Measurements from ENCODE around the gene N4BP2L2.

DNA sequence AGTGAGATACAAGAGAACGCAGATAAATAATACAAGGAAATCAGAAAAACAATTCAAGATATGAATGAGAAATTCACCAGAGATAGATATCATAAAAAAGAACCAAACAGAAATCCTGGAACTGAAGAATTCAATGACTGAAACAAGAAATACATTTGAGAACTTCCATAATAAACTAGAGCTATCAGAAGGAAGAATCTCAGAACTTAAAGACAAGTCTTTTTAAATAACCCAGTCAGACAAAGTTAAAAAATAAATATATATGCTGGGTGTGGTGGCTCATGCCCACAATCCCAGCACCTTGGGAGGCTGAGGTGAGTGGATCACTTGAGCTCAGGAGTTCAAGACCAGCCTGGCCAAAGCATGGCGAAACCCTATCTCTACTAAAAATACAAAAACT is 82.0 kb downstream of the N4BP2L2 start:
- TF ChIP-seq ZNF331 (CRISPR knock-in tag; IDR thresholded peaks at IDR 0.05; ENCODE audit: low read depth) (no peak), POLR2AphosphoS5 (IDR thresholded peaks at IDR 0.05; ENCODE audit: low read depth) (no peak), ZNF114 (CRISPR knock-in tag; IDR thresholded peaks at IDR 0.05) (no peak), CREB1 (CRISPR knock-in tag; IDR thresholded peaks at IDR 0.05; ENCODE audit: low read depth) (no peak), EZH2 (IDR thresholded peaks at IDR 0.05; ENCODE audit: low read depth, unreplicated experiment) (no peak), EZH2phosphoT487 (IDR thresholded peaks at IDR 0.05; ENCODE audit: unreplicated experiment) (no peak)
- TF ChIP-seq, protein P1, sequence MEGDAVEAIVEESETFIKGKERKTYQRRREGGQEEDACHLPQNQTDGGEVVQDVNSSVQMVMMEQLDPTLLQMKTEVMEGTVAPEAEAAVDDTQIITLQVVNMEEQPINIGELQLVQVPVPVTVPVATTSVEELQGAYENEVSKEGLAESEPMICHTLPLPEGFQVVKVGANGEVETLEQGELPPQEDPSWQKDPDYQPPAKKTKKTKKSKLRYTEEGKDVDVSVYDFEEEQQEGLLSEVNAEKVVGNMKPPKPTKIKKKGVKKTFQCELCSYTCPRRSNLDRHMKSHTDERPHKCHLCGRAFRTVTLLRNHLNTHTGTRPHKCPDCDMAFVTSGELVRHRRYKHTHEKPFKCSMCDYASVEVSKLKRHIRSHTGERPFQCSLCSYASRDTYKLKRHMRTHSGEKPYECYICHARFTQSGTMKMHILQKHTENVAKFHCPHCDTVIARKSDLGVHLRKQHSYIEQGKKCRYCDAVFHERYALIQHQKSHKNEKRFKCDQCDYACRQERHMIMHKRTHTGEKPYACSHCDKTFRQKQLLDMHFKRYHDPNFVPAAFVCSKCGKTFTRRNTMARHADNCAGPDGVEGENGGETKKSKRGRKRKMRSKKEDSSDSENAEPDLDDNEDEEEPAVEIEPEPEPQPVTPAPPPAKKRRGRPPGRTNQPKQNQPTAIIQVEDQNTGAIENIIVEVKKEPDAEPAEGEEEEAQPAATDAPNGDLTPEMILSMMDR (conservative IDR thresholded peaks at IDR 0.05; ENCODE audit: low read depth in 2 of 2) = no peak
- TF ChIP-seq, protein P2, sequence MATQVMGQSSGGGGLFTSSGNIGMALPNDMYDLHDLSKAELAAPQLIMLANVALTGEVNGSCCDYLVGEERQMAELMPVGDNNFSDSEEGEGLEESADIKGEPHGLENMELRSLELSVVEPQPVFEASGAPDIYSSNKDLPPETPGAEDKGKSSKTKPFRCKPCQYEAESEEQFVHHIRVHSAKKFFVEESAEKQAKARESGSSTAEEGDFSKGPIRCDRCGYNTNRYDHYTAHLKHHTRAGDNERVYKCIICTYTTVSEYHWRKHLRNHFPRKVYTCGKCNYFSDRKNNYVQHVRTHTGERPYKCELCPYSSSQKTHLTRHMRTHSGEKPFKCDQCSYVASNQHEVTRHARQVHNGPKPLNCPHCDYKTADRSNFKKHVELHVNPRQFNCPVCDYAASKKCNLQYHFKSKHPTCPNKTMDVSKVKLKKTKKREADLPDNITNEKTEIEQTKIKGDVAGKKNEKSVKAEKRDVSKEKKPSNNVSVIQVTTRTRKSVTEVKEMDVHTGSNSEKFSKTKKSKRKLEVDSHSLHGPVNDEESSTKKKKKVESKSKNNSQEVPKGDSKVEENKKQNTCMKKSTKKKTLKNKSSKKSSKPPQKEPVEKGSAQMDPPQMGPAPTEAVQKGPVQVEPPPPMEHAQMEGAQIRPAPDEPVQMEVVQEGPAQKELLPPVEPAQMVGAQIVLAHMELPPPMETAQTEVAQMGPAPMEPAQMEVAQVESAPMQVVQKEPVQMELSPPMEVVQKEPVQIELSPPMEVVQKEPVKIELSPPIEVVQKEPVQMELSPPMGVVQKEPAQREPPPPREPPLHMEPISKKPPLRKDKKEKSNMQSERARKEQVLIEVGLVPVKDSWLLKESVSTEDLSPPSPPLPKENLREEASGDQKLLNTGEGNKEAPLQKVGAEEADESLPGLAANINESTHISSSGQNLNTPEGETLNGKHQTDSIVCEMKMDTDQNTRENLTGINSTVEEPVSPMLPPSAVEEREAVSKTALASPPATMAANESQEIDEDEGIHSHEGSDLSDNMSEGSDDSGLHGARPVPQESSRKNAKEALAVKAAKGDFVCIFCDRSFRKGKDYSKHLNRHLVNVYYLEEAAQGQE (IDR thresholded peaks at IDR 0.05; ENCODE audit: unreplicated experiment) = no peak

Measured in GM23338 (cell line).